ENCODE results near the gene CAMK1D.

GRCh38 chr10:12533151-12533550 lies 183.8 kb downstream of the CAMK1D start:
- TF ChIP-seq CTCF (IDR thresholded peaks at IDR 0.05), result no peak
- no peak for TF ChIP-seq HMGXB4 (CRISPR knock-in tag; IDR thresholded peaks at IDR 0.05; ENCODE audit: borderline replicate concordance)
- no peak for TF ChIP-seq RFX5 (IDR thresholded peaks at IDR 0.05)
- no peak for TF ChIP-seq ESRRA (IDR thresholded peaks at IDR 0.05; ENCODE audit: borderline replicate concordance, low read length)
- TF ChIP-seq POLR2A (IDR thresholded peaks at IDR 0.05; ENCODE audit: low read length), result no peak
- no peak for TF ChIP-seq MAX (IDR thresholded peaks at IDR 0.05)
- no peak for TF ChIP-seq HOXB13 (CRISPR knock-in tag; IDR thresholded peaks at IDR 0.05; ENCODE audit: low read depth)
- no peak for TF ChIP-seq EP300 (IDR thresholded peaks at IDR 0.05)
- TF ChIP-seq PHF8 (IDR thresholded peaks at IDR 0.05; ENCODE audit: borderline replicate concordance, low read depth), result no peak
